Measurements from ENCODE around the gene MAMDC2. TPM values are rescaled to one million over a fixed set of nuclear protein-coding genes. Genes with fewer than 3 reads are reported as not detected.

MAMDC2 gene
- total and polyA plus RNA-seq, 2 of the 4 experiments (the other 2 are of a cell fraction), result 5.0 to 5.2 TPM

DNA sequence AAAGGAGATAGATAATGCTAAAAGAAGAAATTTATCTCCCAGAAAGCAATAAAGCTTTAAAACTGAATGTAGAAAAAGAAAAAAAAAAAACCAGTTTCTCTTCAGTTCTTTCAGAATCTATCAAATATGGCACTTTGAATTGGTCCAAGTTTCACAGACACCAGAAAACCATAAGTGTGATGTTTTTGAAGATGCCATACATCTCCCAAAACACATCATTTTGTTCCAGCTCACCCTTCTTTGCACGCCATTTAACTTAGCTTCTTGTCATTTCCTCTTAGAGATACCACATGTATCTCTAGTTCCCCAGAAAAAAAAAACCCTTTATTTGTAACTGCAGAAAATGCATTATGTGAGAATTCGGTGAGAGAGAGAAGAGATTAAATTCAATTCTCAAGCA is 46.1 kb upstream of the MAMDC2 start:
- DNase-seq, result no peak
- Histone ChIP-seq H3K14ac (replicated peaks; ENCODE audit: low read depth, low read length) (no peak overlapping the region), H4K20me1 (ENCODE audit: insufficient read depth, low read length) (no peaks in the 10 kb centered on the region), H3K27me3 (ENCODE audit: control insufficient read depth, insufficient read depth, low read length) (no peaks in the 10 kb centered on the region; the same call in 1 of the 2 replicates), H3K4me1 (ENCODE audit: control insufficient read depth, insufficient read depth, low read length) (peaks cover 1% of the 10 kb centered on the region; the same call in 1 of the 2 replicates), H4K8ac (ENCODE audit: low read depth in 2 of 2, low read length in 2 of 2) (no peak overlapping the region), H2AFZ (replicated peaks; ENCODE audit: low read length, poor library complexity) (no peak overlapping the region), H2AK9ac (replicated peaks; ENCODE audit: low read depth, low read length, poor library complexity) (no peak overlapping the region), H3K4ac (ENCODE audit: low read depth, low read length) (no peak overlapping the region), H3K23ac (ENCODE audit: low read depth, low read length) (no peak overlapping the region), H3K4me3 (ENCODE audit: insufficient read depth, low read depth, low read length) (no peak overlapping the region), H2BK15ac (ENCODE audit: low read depth, low read length) (no peak overlapping the region), H3K27ac (ENCODE audit: insufficient read depth, low read length) (no peak overlapping the region), H3K4me2 (ENCODE audit: low read depth, low read length) (no peak overlapping the region), H3K9ac (ENCODE audit: low read depth, low read length) (no peak overlapping the region), H3K79me1 (ENCODE audit: low read depth in 1 of 2, low read length in 2 of 2) (no peaks in the 10 kb centered on the region), H3K18ac (ENCODE audit: low read depth, low read length) (no peak overlapping the region), H2BK120ac (ENCODE audit: low read depth, low read length) (no peak overlapping the region), H2BK20ac (ENCODE audit: low read depth, low read length) (no peak overlapping the region), H3K36me3 (ENCODE audit: control insufficient read depth, insufficient read depth, low read length) (no peaks in the 10 kb centered on the region), H4K91ac (ENCODE audit: insufficient read depth, low read depth, low read length) (no peak overlapping the region), H3K9me1 (ENCODE audit: insufficient read depth, low read length) (no peaks in the 10 kb centered on the region), H3K9me3 (ENCODE audit: control insufficient read depth, insufficient read depth, low read length) (no peaks in the 10 kb centered on the region), H2BK5ac (ENCODE audit: low read depth, low read length, poor library complexity, severe bottlenecking) (no peak overlapping the region), H3K56ac (ENCODE audit: extremely low read depth, insufficient read depth, low read length) (no peak overlapping the region), H4K5ac (ENCODE audit: low read depth, low read length) (no peak overlapping the region), H2AK5ac (ENCODE audit: low read depth, low read length) (no peak overlapping the region)
- no TSS peak for BruUV-seq (replicated peaks)
- in situ Hi-C loops (cut with MboI; ENCODE audit: low sequenced_read_pairs), result no loop called here
- intact Hi-C loops (cut with micrococcal nuclease), result no loop called here
- ATAC-seq (ENCODE audit: low read depth), result no peak
- dilution Hi-C loops (cut with HindIII; ENCODE audit: low sequenced_read_pairs, unreplicated experiment), result no loop called here
- WGBS, 2 experiments (ENCODE audit: extremely low coverage in 2 of 2, insufficient read length in 1 of 2), result no CpG with 5 or more reads among the region's 2 CpGs
- ChIA-PET CTCF (no interaction called here), POLR2A (ENCODE audit: unreplicated experiment) (no interaction called here)
- TF ChIP-seq, protein P1, sequence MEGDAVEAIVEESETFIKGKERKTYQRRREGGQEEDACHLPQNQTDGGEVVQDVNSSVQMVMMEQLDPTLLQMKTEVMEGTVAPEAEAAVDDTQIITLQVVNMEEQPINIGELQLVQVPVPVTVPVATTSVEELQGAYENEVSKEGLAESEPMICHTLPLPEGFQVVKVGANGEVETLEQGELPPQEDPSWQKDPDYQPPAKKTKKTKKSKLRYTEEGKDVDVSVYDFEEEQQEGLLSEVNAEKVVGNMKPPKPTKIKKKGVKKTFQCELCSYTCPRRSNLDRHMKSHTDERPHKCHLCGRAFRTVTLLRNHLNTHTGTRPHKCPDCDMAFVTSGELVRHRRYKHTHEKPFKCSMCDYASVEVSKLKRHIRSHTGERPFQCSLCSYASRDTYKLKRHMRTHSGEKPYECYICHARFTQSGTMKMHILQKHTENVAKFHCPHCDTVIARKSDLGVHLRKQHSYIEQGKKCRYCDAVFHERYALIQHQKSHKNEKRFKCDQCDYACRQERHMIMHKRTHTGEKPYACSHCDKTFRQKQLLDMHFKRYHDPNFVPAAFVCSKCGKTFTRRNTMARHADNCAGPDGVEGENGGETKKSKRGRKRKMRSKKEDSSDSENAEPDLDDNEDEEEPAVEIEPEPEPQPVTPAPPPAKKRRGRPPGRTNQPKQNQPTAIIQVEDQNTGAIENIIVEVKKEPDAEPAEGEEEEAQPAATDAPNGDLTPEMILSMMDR (conservative IDR thresholded peaks at IDR 0.05; ENCODE audit: low read depth, low read length), result no peak
- TF ChIP-seq NFE2L2 (IDR thresholded peaks at IDR 0.05; ENCODE audit: low read depth, low read length) (no peak), CHD1 (IDR thresholded peaks at IDR 0.05; ENCODE audit: low read depth, low read length) (no peak), MAFK (IDR thresholded peaks at IDR 0.05; ENCODE audit: low read depth, low read length) (no peak), RCOR1 (IDR thresholded peaks at IDR 0.05; ENCODE audit: insufficient replicate concordance, low read length) (no peak), BHLHE40 (IDR thresholded peaks at IDR 0.05; ENCODE audit: low read depth, low read length) (no peak), SMC3 (IDR thresholded peaks at IDR 0.05; ENCODE audit: low read depth, low read length) (no peak), RAD21 (IDR thresholded peaks at IDR 0.05; ENCODE audit: low read length) (no peak)

Measured in IMR-90 (cell line).